ENCODE data around the gene LRRC4. TPM values are rescaled to one million over a fixed set of nuclear protein-coding genes. Genes with fewer than 3 reads are reported as not detected.

LRRC4 gene
- total RNA-seq, 6 donors from 2014 or later, result 3.9 to 23.3 (median 11.1) TPM

GRCh38 chr7:128076196-128076795 is 45.1 kb upstream of the LRRC4 start:
- H3K9me3 ChIP-seq, result no peaks in the 10 kb centered on the region
- 85 to 94% methylated on average over 6 to 8 of the region's 8 CpGs for WGBS, 2 donors
- H3K4me1 ChIP-seq, result peaks cover 0 to 26% (median 13%) of the 10 kb centered on the region in 4 donors
- H3K27me3 ChIP-seq, result no peaks in the 10 kb centered on the region
- ATAC-seq (ENCODE audit: low FRiP score in 2 of 2), result no peak
- no peak overlapping the region for H3K27ac ChIP-seq
- DNase-seq, result no peak
- H3K4me3 ChIP-seq, result no peak overlapping the region
- TF ChIP-seq EP300 (IDR thresholded peaks at IDR 0.05) (no peak), CTCF (IDR thresholded peaks at IDR 0.05) (no peak), POLR2A (IDR thresholded peaks at IDR 0.05) (no peak), POLR2AphosphoS5 (IDR thresholded peaks at IDR 0.05) (no peak)
- peaks cover 0 to 55% (median 36%) of the 10 kb centered on the region in 4 donors for H3K36me3 ChIP-seq

GRCh38 chr7:128075242-128076095 is 44.2 kb upstream of the LRRC4 start:
- no peak overlapping the region for H3K4me3 ChIP-seq
- no peaks in the 10 kb centered on the region for H3K9me3 ChIP-seq
- peaks cover 0 to 52% (median 35%) of the 10 kb centered on the region in 4 donors for H3K36me3 ChIP-seq
- ATAC-seq (ENCODE audit: low FRiP score in 2 of 2) (no peak), DNase-seq (no peak)
- no peak overlapping the region for H3K27ac ChIP-seq
- H3K4me1 ChIP-seq, result peaks cover 0 to 26% (median 13%) of the 10 kb centered on the region in 4 donors
- no peak for TF ChIP-seq EP300 (IDR thresholded peaks at IDR 0.05)
- TF ChIP-seq CTCF (IDR thresholded peaks at IDR 0.05), result no peak
- TF ChIP-seq POLR2AphosphoS5 (IDR thresholded peaks at IDR 0.05), result no peak
- TF ChIP-seq POLR2A (IDR thresholded peaks at IDR 0.05), result no peak
- H3K27me3 ChIP-seq, result no peaks in the 10 kb centered on the region
- 73 to 84% methylated on average over 9 to 12 of the region's 12 CpGs for WGBS, 2 donors

GRCh38 chr7:128074736-128075135 is 43.5 kb upstream of the LRRC4 start:
- peaks cover 0 to 30% (median 16%) of the 10 kb centered on the region in 4 donors for H3K4me1 ChIP-seq
- H3K36me3 ChIP-seq, result peaks cover 0 to 50% (median 33%) of the 10 kb centered on the region in 4 donors
- no peak overlapping the region for H3K27ac ChIP-seq
- no peaks in the 10 kb centered on the region for H3K9me3 ChIP-seq
- TF ChIP-seq POLR2AphosphoS5 (IDR thresholded peaks at IDR 0.05), result no peak
- no peak for TF ChIP-seq EP300 (IDR thresholded peaks at IDR 0.05)
- no peak for TF ChIP-seq CTCF (IDR thresholded peaks at IDR 0.05)
- TF ChIP-seq POLR2A (IDR thresholded peaks at IDR 0.05), result no peak
- 88% methylated on average over 2 of the region's 6 CpGs; no CpG with 5 or more reads in 1 of the 2 donors for WGBS, 2 donors
- no peak for ATAC-seq (ENCODE audit: low FRiP score in 2 of 2)
- no peaks in the 10 kb centered on the region for H3K27me3 ChIP-seq
- H3K4me3 ChIP-seq, result no peak overlapping the region
- no peak for DNase-seq

GRCh38 chr7:128074336-128074735 is 43.1 kb upstream of the LRRC4 start:
- 89 to 95% methylated on average over 4 to 19 of the region's 19 CpGs for WGBS, 2 donors
- ATAC-seq (ENCODE audit: low FRiP score in 2 of 2), result no peak
- no peak overlapping the region for H3K27ac ChIP-seq
- no peaks in the 10 kb centered on the region for H3K9me3 ChIP-seq
- H3K36me3 ChIP-seq, result peaks cover 0 to 46% (median 32%) of the 10 kb centered on the region in 4 donors
- H3K27me3 ChIP-seq, result no peaks in the 10 kb centered on the region
- H3K4me3 ChIP-seq, result no peak overlapping the region
- peaks cover 0 to 32% (median 16%) of the 10 kb centered on the region in 4 donors for H3K4me1 ChIP-seq
- TF ChIP-seq POLR2AphosphoS5 (IDR thresholded peaks at IDR 0.05) (no peak), POLR2A (IDR thresholded peaks at IDR 0.05) (no peak), EP300 (IDR thresholded peaks at IDR 0.05) (no peak), CTCF (IDR thresholded peaks at IDR 0.05) (no peak)
- no peak for DNase-seq

All from upper lobe of left lung (tissue), 6 donors.